SK-N-SH (cell line): ENCODE results near the gene KRT33A. TPM values are rescaled to one million over a fixed set of nuclear protein-coding genes. Genes with fewer than 3 reads are reported as not detected.

Source experiments
- CTCF ChIA-PET: fragments of 300-600, 350-600 bp; formaldehyde crosslinking; extraction: SDS; loops from one replicate; lab custom pipeline; 2021; lab: Yijun Ruan, JAX
- POLR2A ChIA-PET: fragments of 350-600 bp; sonication (Branson Sonifier 250); formaldehyde crosslinking; extraction: SDS; loops from one replicate; lab custom pipeline; 2020; ENCODE audit warnings: antibody characterized with exemption, inconsistent platforms; lab: Yijun Ruan, JAX
- DNase-seq: peaks from one replicate; pipeline ENCODE4 v3.0.0; 2012
- H2AFZ ChIP-seq: fragments of 200-600 bp; sonication (generic); 2 replicates; pipeline ENCODE4 v1.8.1; 2016; ENCODE audit warnings: antibody characterized with exemption, mild to moderate bottlenecking, low read depth
- H3F3A ChIP-seq: fragments of 200-600 bp; sonication (generic); replicated peaks from 2 replicates; pipeline ENCODE3; 2016; ENCODE audit warnings: antibody characterized with exemption, mild to moderate bottlenecking; ENCODE audit not compliant: insufficient read depth
- H3K27ac ChIP-seq, 2 experiments: fragments of 200-500 bp in 1 of 2; fragments of 200-600 bp in 1 of 2; sonication (Bioruptor generic) in 1 of 2; sonication (generic), shearing (Covaris generic) in 1 of 2; 2 replicates each; pipeline versions ENCODE4 v1.5.1 to v1.6.1; 2014 to 2016; ENCODE audit warnings: low read depth in 2 of 2, inconsistent platforms in 1 of 2, low read length in 1 of 2, mild to moderate bottlenecking in 1 of 2, mixed read lengths in 1 of 2
- H3K27me3 ChIP-seq: fragments of 200-600 bp; sonication (generic), shearing (Covaris generic); 2 replicates; pipeline ENCODE4 v1.6.1; 2016; ENCODE audit warnings: mixed run types; ENCODE audit not compliant: insufficient read depth
- H3K36me3 ChIP-seq, 2 experiments: fragments of 200-500 bp in 1 of 2; fragments of 200-600 bp in 1 of 2; sonication (Bioruptor generic) in 1 of 2; sonication (generic) in 1 of 2; replicated peaks in 1 of 2; 2 replicates each; pipeline versions ENCODE3 to v1.5.1; 2014 to 2016; ENCODE audit warnings: low read length in 1 of 2, mild to moderate bottlenecking in 1 of 2; ENCODE audit not compliant: insufficient read depth in 2 of 2, control insufficient read depth in 1 of 2
- H3K4me1 ChIP-seq, 2 experiments: fragments of 200-500 bp in 1 of 2; fragments of 200-600 bp in 1 of 2; sonication (Bioruptor generic) in 1 of 2; sonication (generic), shearing (Covaris generic) in 1 of 2; 2 replicates each; pipeline versions ENCODE4 v1.5.1 to v1.6.1; 2014 to 2016; ENCODE audit warnings: low read depth in 1 of 2, low read length in 1 of 2, mixed run types in 1 of 2; ENCODE audit not compliant: insufficient read depth in 2 of 2, control insufficient read depth in 1 of 2
- H3K4me2 ChIP-seq: fragments of 200-600 bp; sonication (generic), shearing (Covaris generic); 2 replicates; pipeline ENCODE4 v1.6.1; 2017; ENCODE audit warnings: mixed run types
- H3K4me3 ChIP-seq, 2 experiments: fragments of 200-500 bp in 1 of 2; fragments of 200-600 bp in 1 of 2; sonication (Bioruptor generic) in 1 of 2; sonication (generic), shearing (Covaris generic) in 1 of 2; 2 replicates each; pipeline versions ENCODE4 v1.5.1 to v1.8.1; 2014 to 2016; ENCODE audit warnings: low read depth in 2 of 2, inconsistent platforms in 1 of 2, low read length in 1 of 2, mild to moderate bottlenecking in 1 of 2, mixed read lengths in 1 of 2, moderate library complexity in 1 of 2
- H3K79me2 ChIP-seq: fragments of 200-600 bp; sonication (generic); 2 replicates; pipeline ENCODE4 v1.8.1; 2017; ENCODE audit warnings: mild to moderate bottlenecking; ENCODE audit not compliant: insufficient read depth
- H3K9ac ChIP-seq: fragments of 200-600 bp; sonication (generic); 2 replicates; pipeline ENCODE4 v1.6.1; 2017; ENCODE audit warnings: mixed run types
- H3K9me2 ChIP-seq: fragments of 200-600 bp; sonication (generic); 2 replicates; pipeline ENCODE4 v1.6.1; 2017; ENCODE audit warnings: mixed run types
- H3K9me3 ChIP-seq: fragments of 200-600 bp; sonication (generic); 2 replicates; pipeline ENCODE4 v1.6.1; 2017; ENCODE audit warnings: mixed run types, mild to moderate bottlenecking, moderate library complexity
- H4K20me1 ChIP-seq: fragments of 200-600 bp; sonication (generic); 2 replicates; pipeline ENCODE4 v1.6.1; 2017; ENCODE audit warnings: mild to moderate bottlenecking, mixed run types; ENCODE audit not compliant: insufficient read depth
- CTCF ChIP-seq: fragments of 200-600 bp; sonication (generic); IDR thresholded peaks from 2 replicates; pipeline ENCODE4 v1.6.1; 2017; ENCODE audit warnings: antibody characterized with exemption, mild to moderate bottlenecking, moderate library complexity
- ELF1 ChIP-seq: IDR thresholded peaks from 2 replicates; pipeline ENCODE4 v1.4.0; 2012
- EZH2phosphoT487 ChIP-seq: fragments of 200-600 bp; sonication (generic); IDR thresholded peaks from 2 replicates; pipeline ENCODE4 v1.6.1; 2017; ENCODE audit warnings: low read depth, mixed run types, mild to moderate bottlenecking, antibody characterized with exemption, moderate library complexity, borderline replicate concordance
- FOSL2 ChIP-seq: IDR thresholded peaks from 2 replicates; pipeline ENCODE4 v1.4.0; 2012; ENCODE audit warnings: low read depth, mild to moderate bottlenecking, moderate library complexity, borderline replicate concordance
- FOXJ3 ChIP-seq: sonication (generic); formaldehyde crosslinking; IDR thresholded peaks from 2 replicates; pipeline ENCODE4 v1.5.1; 2020; ENCODE audit warnings: mild to moderate bottlenecking, missing genetic modification reagents
- GABPA ChIP-seq: IDR thresholded peaks from 2 replicates; pipeline ENCODE4 v1.4.0; 2012; ENCODE audit warnings: low read depth, mild to moderate bottlenecking
- GATA2 ChIP-seq: sonication (generic); formaldehyde crosslinking; IDR thresholded peaks from 2 replicates; pipeline ENCODE4 v1.5.0; 2020; ENCODE audit warnings: mild to moderate bottlenecking, missing genetic modification reagents
- IRF3 ChIP-seq: fragments of 150-350 bp; IDR thresholded peaks from 2 replicates; pipeline ENCODE4 v1.6.1; 2016; ENCODE audit warnings: mild to moderate bottlenecking, low read depth, low read length
- MEF2A ChIP-seq: IDR thresholded peaks from 2 replicates; pipeline ENCODE4 v1.4.0; 2012; ENCODE audit warnings: low read depth, borderline replicate concordance
- NRF1 ChIP-seq: IDR thresholded peaks from 2 replicates; pipeline ENCODE4 v1.6.1; 2012; ENCODE audit warnings: low read depth, mild to moderate bottlenecking, low read length
- POLR2AphosphoS5 ChIP-seq: IDR thresholded peaks from 2 replicates; pipeline ENCODE4 v1.6.1; 2012; ENCODE audit warnings: low read depth, low read length
- RAD21 ChIP-seq: IDR thresholded peaks from 2 replicates; pipeline ENCODE4 v1.6.1; 2012; ENCODE audit warnings: mild to moderate bottlenecking, low read length
- REST ChIP-seq: IDR thresholded peaks from 2 replicates; pipeline ENCODE4 v1.6.1; 2012; ENCODE audit warnings: mild to moderate bottlenecking, low read depth, low read length, moderate library complexity
- SIN3A ChIP-seq: IDR thresholded peaks from 2 replicates; pipeline ENCODE4 v1.6.1; 2012; ENCODE audit warnings: low read depth, mild to moderate bottlenecking, low read length, moderate library complexity, borderline replicate concordance
- SMC3 ChIP-seq: IDR thresholded peaks from 2 replicates; pipeline ENCODE4 v1.6.1; 2012; ENCODE audit warnings: low read depth, low read length, improper control_type of control experiment
- TEAD4 ChIP-seq: IDR thresholded peaks from 2 replicates; pipeline ENCODE4 v1.4.0; 2012; ENCODE audit warnings: mild to moderate bottlenecking, borderline replicate concordance; ENCODE audit not compliant: insufficient read depth
- USF1 ChIP-seq: IDR thresholded peaks from 2 replicates; pipeline ENCODE4 v1.4.0; 2012; ENCODE audit warnings: low read depth, borderline replicate concordance
- WGBS: methylation state at CpG from one replicate; pipeline ENCODE4 v1.1.6; 2017; ENCODE audit warnings: low lambda C conversion rate; 5-methylcytosine and 5-hydroxymethylcytosine counted together
- polyA plus RNA-seq, 3 experiments: library from polyadenylated mRNA; depleted of rRNA; stranded (reverse); fragments of >200 nt; gene quantifications; 2 replicates each; pipeline ENCODE4 v1.2.3, GENCODE V29; 2012

The KRT33A gene
- polyA plus RNA-seq, 1 of the 3 experiments (the other 2 are of a cell fraction): not detected

- TF ChIP-seq IRF3: no peak
- TF ChIP-seq FOXJ3: no peak
- no peak for TF ChIP-seq TEAD4
- no peak for TF ChIP-seq CTCF
- TF ChIP-seq SIN3A: no peak
Observed at GRCh38 chr17:41322903-41323895, 27.4 kb downstream of the KRT33A start (continued).

GRCh38 chr17:41322094-41322902 lies 28.3 kb downstream of the KRT33A start:
- Histone ChIP-seq H3F3A (no peaks in the 10 kb centered on the region), H3K4me2 (no peak overlapping the region), H4K20me1 (no peaks in the 10 kb centered on the region), H3K4me1 (no peaks in the 10 kb centered on the region), H3K79me2 (no peaks in the 10 kb centered on the region), H3K27me3 (no peaks in the 10 kb centered on the region), H3K9ac (no peak overlapping the region), H3K4me3 (no peak overlapping the region), H3K27ac (no peak overlapping the region), H3K9me3 (peaks cover 12% of the 10 kb centered on the region), H3K36me3 (peaks cover 0 to 9% of the 10 kb centered on the region in 2 experiments), H3K9me2 (no peaks in the 10 kb centered on the region), H2AFZ (no peak overlapping the region)
- WGBS: 28% methylated on average over 5 of the region's 5 CpGs
- CTCF ChIA-PET: interaction anchor here (0.5 to 4.4 kb wide), 34 partner anchors 9 to 551 kb away, joined by 3 to 61 read pairs (median 4); partner anchors contain the start of genes KRT33A, KRT9 and KRTAP16-1
- DNase-seq: peak; percentile 50
- POLR2A ChIA-PET: interaction anchor here (1.2 kb wide), 1 partner anchor 343 kb away, joined by 4 read pairs; no protein-coding TSS in a partner anchor
- TF ChIP-seq GABPA (no peak), POLR2AphosphoS5 (no peak), SMC3 (peak; percentile 55), CTCF (peak; percentile 75), USF1 (no peak), REST (no peak), NRF1 (no peak), ELF1 (no peak), RAD21 (peak; percentile 66), FOSL2 (no peak), EZH2phosphoT487 (no peak), GATA2 (no peak), MEF2A (no peak)
